Nephron progenitor cell (in vitro differentiated cells): ENCODE results near the gene ATF7IP2.

ENCODE experiments used
- DNase-seq: peaks from one replicate; pipeline ENCODE4 v3.0.0; 2021
- H3K27ac Mint-ChIP-seq: 2 replicates; pipeline ENCODE4 v1.8.0; 2021; ENCODE audit warnings: mild to moderate bottlenecking, moderate library complexity, mixed read lengths
- H3K27me3 Mint-ChIP-seq: 2 replicates; pipeline ENCODE4 v1.8.0; 2021; ENCODE audit warnings: mild to moderate bottlenecking, low read depth, mixed read lengths; ENCODE audit not compliant: poor library complexity
- H3K36me3 Mint-ChIP-seq: 2 replicates; pipeline ENCODE4 v1.8.0; 2021; ENCODE audit warnings: low read depth, mixed read lengths
- H3K4me1 Mint-ChIP-seq: 2 replicates; pipeline ENCODE4 v1.8.0; 2021; ENCODE audit warnings: mixed read lengths
- H3K4me3 Mint-ChIP-seq: 2 replicates; pipeline ENCODE4 v1.8.0; 2021; ENCODE audit warnings: mild to moderate bottlenecking, moderate library complexity, mixed read lengths
- H3K9me3 Mint-ChIP-seq: 2 replicates; pipeline ENCODE4 v1.8.0; 2021; ENCODE audit warnings: mild to moderate bottlenecking, moderate library complexity, mixed read lengths
- TF ChIP-seq, protein P1 (sequence below): fragments of 200-600 bp; sonication (generic); IDR thresholded peaks from 2 replicates; pipeline ENCODE4 v1.5.0; 2021; ENCODE audit warnings: antibody characterized with exemption

ATF7IP2 gene

DNA sequence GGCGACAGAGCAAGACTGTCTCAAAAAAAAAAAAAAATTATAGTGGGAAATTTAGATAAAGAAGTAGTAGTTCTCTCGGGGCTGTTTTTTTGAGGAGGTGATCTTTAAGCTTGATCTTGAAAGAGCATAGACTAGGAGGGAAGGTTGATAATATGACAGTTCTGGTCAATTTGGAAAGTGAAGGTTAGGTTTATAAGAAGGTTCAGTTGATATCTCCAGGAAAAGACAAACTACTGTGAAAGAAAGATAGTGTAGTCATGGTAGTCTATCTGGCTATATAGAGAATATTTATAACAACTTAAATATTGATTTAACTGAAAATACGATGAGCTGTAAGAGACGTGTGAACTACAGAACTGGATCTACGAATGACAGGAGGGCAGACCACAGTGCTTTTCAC lies 3.1 kb downstream of the ATF7IP2 start:
- Mint-ChIP-seq H3K4me3 (peak overlapping the region; percentile 65), H3K4me1 (peaks cover 22% of the 10 kb centered on the region), H3K36me3 (peaks cover 66% of the 10 kb centered on the region), H3K9me3 (peaks cover 36% of the 10 kb centered on the region), H3K27me3 (peaks cover 7% of the 10 kb centered on the region), H3K27ac (no peak overlapping the region)
- DNase-seq = no peak
- TF ChIP-seq, protein P1, sequence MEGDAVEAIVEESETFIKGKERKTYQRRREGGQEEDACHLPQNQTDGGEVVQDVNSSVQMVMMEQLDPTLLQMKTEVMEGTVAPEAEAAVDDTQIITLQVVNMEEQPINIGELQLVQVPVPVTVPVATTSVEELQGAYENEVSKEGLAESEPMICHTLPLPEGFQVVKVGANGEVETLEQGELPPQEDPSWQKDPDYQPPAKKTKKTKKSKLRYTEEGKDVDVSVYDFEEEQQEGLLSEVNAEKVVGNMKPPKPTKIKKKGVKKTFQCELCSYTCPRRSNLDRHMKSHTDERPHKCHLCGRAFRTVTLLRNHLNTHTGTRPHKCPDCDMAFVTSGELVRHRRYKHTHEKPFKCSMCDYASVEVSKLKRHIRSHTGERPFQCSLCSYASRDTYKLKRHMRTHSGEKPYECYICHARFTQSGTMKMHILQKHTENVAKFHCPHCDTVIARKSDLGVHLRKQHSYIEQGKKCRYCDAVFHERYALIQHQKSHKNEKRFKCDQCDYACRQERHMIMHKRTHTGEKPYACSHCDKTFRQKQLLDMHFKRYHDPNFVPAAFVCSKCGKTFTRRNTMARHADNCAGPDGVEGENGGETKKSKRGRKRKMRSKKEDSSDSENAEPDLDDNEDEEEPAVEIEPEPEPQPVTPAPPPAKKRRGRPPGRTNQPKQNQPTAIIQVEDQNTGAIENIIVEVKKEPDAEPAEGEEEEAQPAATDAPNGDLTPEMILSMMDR = no peak

- DNase-seq = no peak
- Mint-ChIP-seq H3K36me3 (peaks cover 79% of the 10 kb centered on the region), H3K4me3 (no peak overlapping the region), H3K4me1 (peaks cover 22% of the 10 kb centered on the region), H3K27me3 (peaks cover 7% of the 10 kb centered on the region), H3K9me3 (peaks cover 43% of the 10 kb centered on the region), H3K27ac (no peak overlapping the region)
- TF ChIP-seq, protein P1 = no peak
Observed at GRCh38 chr16:10390330-10390729, 4.5 kb downstream of the ATF7IP2 start.

GRCh38 chr16:10390867-10391266 lies 5.0 kb downstream of the ATF7IP2 start:
- peaks cover 44% of the 10 kb centered on the region for H3K9me3 Mint-ChIP-seq
- peaks cover 3% of the 10 kb centered on the region for H3K27me3 Mint-ChIP-seq
- H3K36me3 Mint-ChIP-seq = peaks cover 85% of the 10 kb centered on the region
- TF ChIP-seq, protein P1 = no peak
- peaks cover 22% of the 10 kb centered on the region for H3K4me1 Mint-ChIP-seq
- H3K27ac Mint-ChIP-seq = no peak overlapping the region
- no peak overlapping the region for H3K4me3 Mint-ChIP-seq
- DNase-seq = no peak

- Mint-ChIP-seq H3K4me1 (peaks cover 22% of the 10 kb centered on the region), H3K4me3 (no peak overlapping the region), H3K27me3 (no peaks in the 10 kb centered on the region), H3K27ac (no peak overlapping the region), H3K9me3 (peaks cover 48% of the 10 kb centered on the region), H3K36me3 (peaks cover 89% of the 10 kb centered on the region)
- no peak for DNase-seq
- TF ChIP-seq, protein P1 = no peak
Observed at GRCh38 chr16:10391339-10391738, 5.5 kb downstream of the ATF7IP2 start.

DNA sequence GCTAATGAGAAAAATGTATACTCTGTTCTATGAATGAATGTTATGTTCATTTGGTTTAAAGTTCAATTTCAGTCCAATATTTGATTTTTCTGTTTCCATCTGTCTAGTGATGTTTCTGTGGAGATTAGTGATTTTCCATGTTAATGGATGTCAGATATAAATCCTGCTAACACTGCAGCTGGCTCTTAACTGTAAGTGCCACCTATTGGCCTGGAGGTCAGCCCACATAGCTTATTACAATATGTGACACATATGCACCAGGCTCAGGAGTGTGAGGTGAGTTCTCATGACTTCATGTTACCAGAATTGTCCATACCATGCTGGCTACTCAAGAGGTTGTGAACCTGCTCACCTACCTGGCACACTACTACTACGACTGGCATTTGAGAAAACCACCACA lies 17.1 kb downstream of the ATF7IP2 start:
- Mint-ChIP-seq H3K9me3 (peaks cover 90% of the 10 kb centered on the region), H3K27ac (no peak overlapping the region)

GRCh38 chr16:10405386-10405939 lies 19.6 kb downstream of the ATF7IP2 start:
- Mint-ChIP-seq H3K27ac (no peak overlapping the region), H3K9me3 (peaks cover 97% of the 10 kb centered on the region), H3K4me1 (no peaks in the 10 kb centered on the region), H3K4me3 (no peak overlapping the region), H3K27me3 (peaks cover 4% of the 10 kb centered on the region), H3K36me3 (peaks cover 99% of the 10 kb centered on the region)
- DNase-seq = no peak
- TF ChIP-seq, protein P1 = no peak

More for the DNA sequence above, 17.1 kb downstream of the ATF7IP2 start:
- H3K4me1 Mint-ChIP-seq = no peaks in the 10 kb centered on the region
- DNase-seq = no peak
- TF ChIP-seq, protein P1 = no peak
- no peak overlapping the region for H3K4me3 Mint-ChIP-seq
- H3K36me3 Mint-ChIP-seq = peaks cover 94% of the 10 kb centered on the region
- peaks cover 2% of the 10 kb centered on the region for H3K27me3 Mint-ChIP-seq
